Uterus (tissue), 2 donors: ENCODE data around the gene HSH2D.

Experiments
- CTCF ChIP-seq, 4 experiments: fragments of 200-600 bp in 2 of 4; fragments of 450-650 bp in 2 of 4; sonication (generic) in 2 of 4; IDR thresholded peaks; one replicate each; pipeline ENCODE4 v1.5.1; 2016 to 2019; ENCODE audit warnings: antibody characterized with exemption in 4 of 4, mild to moderate bottlenecking in 2 of 4, moderate library complexity in 1 of 4
- POLR2A ChIP-seq, 2 donors: fragments of 450-650 bp; IDR thresholded peaks; one replicate each; pipeline ENCODE4 v1.6.1; 2016; ENCODE audit warnings: antibody characterized with exemption in 2 of 2, mild to moderate bottlenecking in 1 of 2, moderate library complexity in 1 of 2

- TF ChIP-seq CTCF (IDR thresholded peaks at IDR 0.05) (no peak), POLR2A (IDR thresholded peaks at IDR 0.05) (no peak)
These were observed 10.3 kb downstream of the HSH2D start for GRCh38 chr19:16153582-16154336.
